ENCODE results near the gene DNAH17.

The DNAH17 gene

GRCh38 chr17:78524870-78525510 is 52.2 kb downstream of the DNAH17 start:
- no peak for ATAC-seq
- TF ChIP-seq CSDC2 (CRISPR knock-in tag; IDR thresholded peaks at IDR 0.05), result no peak
- no peak for TF ChIP-seq ZNF70 (CRISPR knock-in tag; IDR thresholded peaks at IDR 0.05)
- TF ChIP-seq ZC3H10 (CRISPR knock-in tag; IDR thresholded peaks at IDR 0.05), result no peak
- no peak for TF ChIP-seq ZNF565 (CRISPR knock-in tag; conservative IDR thresholded peaks at IDR 0.05; ENCODE audit: low read depth)
- no peak for TF ChIP-seq TCF4 (CRISPR knock-in tag; IDR thresholded peaks at IDR 0.05; ENCODE audit: borderline replicate concordance)
- no peak for TF ChIP-seq ESRRG (CRISPR knock-in tag; IDR thresholded peaks at IDR 0.05)
- no peak for TF ChIP-seq OSR1 (CRISPR knock-in tag; IDR thresholded peaks at IDR 0.05)
- TF ChIP-seq GLIS3 (CRISPR knock-in tag; IDR thresholded peaks at IDR 0.05), result no peak
- TF ChIP-seq TSHZ2 (CRISPR knock-in tag; IDR thresholded peaks at IDR 0.05), result no peak
- TF ChIP-seq TOX (CRISPR knock-in tag; IDR thresholded peaks at IDR 0.05; ENCODE audit: borderline replicate concordance), result no peak
- TF ChIP-seq RARB (CRISPR knock-in tag; IDR thresholded peaks at IDR 0.05), result no peak
- no peak for TF ChIP-seq ARNTL (CRISPR knock-in tag; IDR thresholded peaks at IDR 0.05; ENCODE audit: borderline replicate concordance, low read depth)
- no peak for TF ChIP-seq SNAI2 (CRISPR knock-in tag; IDR thresholded peaks at IDR 0.05)
- TF ChIP-seq ZNF8 (CRISPR knock-in tag; IDR thresholded peaks at IDR 0.05), result no peak
- TF ChIP-seq, protein P1, sequence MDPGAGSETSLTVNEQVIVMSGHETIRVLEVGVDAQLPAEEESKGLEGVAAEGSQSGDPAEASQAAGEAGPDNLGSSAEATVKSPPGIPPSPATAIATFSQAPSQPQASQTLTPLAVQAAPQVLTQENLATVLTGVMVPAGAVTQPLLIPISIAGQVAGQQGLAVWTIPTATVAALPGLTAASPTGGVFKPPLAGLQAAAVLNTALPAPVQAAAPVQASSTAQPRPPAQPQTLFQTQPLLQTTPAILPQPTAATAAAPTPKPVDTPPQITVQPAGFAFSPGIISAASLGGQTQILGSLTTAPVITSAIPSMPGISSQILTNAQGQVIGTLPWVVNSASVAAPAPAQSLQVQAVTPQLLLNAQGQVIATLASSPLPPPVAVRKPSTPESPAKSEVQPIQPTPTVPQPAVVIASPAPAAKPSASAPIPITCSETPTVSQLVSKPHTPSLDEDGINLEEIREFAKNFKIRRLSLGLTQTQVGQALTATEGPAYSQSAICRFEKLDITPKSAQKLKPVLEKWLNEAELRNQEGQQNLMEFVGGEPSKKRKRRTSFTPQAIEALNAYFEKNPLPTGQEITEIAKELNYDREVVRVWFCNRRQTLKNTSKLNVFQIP (CRISPR knock-in tag; IDR thresholded peaks at IDR 0.05; ENCODE audit: borderline replicate concordance, low read depth), result no peak
- no peak for TF ChIP-seq PATZ1 (CRISPR knock-in tag; IDR thresholded peaks at IDR 0.05; ENCODE audit: borderline replicate concordance)

DNA sequence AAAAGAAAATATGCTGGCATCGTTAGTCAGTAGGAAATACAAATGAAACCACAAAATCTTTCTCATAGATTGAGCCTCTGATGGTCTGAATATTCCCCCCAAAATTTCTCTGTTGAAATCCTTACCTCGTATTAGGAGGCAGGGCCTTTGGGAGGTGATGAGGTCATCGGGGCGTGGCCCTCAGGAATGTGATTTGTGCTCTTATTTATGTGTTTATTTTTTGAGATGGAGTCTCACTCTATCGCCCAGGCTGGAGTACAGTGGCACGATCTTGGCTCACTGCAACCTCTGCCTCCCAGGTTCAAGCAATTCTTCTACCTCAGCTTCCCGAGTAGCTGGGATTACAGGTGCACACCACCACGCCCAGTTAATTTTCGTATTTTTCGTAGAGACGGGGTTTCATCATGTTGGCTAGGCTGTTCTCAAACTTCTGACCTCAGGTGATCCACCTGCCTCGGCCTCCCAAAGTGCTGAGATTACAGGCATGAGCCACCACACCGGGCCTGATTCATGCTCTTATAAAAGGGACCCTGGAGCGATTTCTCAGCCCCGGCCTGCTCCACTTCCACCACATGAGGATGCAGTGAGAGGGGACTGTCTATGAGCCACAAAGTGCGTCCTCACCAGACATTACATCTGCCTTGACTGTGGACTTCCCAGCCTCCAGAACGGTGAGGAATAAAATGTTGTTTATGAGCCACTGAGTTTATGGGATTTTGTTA is 53.1 kb downstream of the DNAH17 start:
- ATAC-seq, result no peak

DNA sequence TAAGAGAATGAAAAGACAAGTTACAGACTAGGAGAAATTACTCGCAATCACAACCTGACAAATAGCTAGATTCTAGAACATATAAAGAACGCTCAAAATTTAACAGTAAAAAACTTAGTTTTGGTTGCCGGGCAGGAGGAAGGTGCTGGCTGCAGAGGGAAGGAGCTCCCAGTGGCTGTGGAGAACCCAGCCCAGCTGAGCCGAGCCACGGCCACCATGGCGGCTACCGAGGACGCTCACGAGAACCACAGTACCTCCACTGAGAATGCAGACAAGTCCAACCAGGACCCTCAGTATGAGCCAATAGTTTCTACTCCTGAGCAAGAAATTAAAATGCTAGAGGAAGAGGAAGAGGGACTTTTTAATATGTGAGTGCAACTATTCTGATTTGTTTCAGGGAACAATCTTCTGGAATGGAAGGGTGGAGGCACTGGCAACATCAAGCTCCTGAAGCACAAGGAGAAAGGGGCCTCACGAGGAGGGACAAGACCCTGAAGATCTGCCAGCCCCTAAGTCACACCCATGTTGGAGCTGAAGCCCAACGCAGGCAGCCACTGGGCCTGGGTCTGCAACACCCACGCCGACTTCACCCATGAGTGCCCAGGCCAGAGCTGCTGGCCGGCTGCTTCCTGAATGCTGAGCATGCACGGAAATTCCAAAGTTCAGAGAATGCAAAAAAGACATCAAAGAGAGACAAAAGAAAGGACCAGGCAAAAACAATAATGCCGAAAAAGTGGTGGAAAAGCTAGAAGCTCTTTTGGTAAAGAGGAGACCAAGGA is 55.0 kb downstream of the DNAH17 start:
- no peak for ATAC-seq
- TF ChIP-seq ISL1 (CRISPR knock-in tag; IDR thresholded peaks at IDR 0.05), result no peak
- TF ChIP-seq TCF4 (CRISPR knock-in tag; IDR thresholded peaks at IDR 0.05; ENCODE audit: borderline replicate concordance), result no peak
- TF ChIP-seq, protein P2, sequence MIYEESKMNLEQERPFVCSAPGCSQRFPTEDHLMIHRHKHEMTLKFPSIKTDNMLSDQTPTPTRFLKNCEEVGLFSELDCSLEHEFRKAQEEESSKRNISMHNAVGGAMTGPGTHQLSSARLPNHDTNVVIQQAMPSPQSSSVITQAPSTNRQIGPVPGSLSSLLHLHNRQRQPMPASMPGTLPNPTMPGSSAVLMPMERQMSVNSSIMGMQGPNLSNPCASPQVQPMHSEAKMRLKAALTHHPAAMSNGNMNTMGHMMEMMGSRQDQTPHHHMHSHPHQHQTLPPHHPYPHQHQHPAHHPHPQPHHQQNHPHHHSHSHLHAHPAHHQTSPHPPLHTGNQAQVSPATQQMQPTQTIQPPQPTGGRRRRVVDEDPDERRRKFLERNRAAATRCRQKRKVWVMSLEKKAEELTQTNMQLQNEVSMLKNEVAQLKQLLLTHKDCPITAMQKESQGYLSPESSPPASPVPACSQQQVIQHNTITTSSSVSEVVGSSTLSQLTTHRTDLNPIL (CRISPR knock-in tag; IDR thresholded peaks at IDR 0.05; ENCODE audit: low read depth), result no peak
- no peak for TF ChIP-seq ARNTL (CRISPR knock-in tag; IDR thresholded peaks at IDR 0.05; ENCODE audit: borderline replicate concordance, low read depth)
- TF ChIP-seq TSHZ2 (CRISPR knock-in tag; IDR thresholded peaks at IDR 0.05), result no peak
- TF ChIP-seq SNAI2 (CRISPR knock-in tag; IDR thresholded peaks at IDR 0.05), result no peak

More for the DNA sequence above, 53.1 kb downstream of the DNAH17 start:
- TF ChIP-seq ARNTL (CRISPR knock-in tag; IDR thresholded peaks at IDR 0.05; ENCODE audit: borderline replicate concordance, low read depth) (no peak), ZNF8 (CRISPR knock-in tag; IDR thresholded peaks at IDR 0.05) (no peak), ZFP3 (CRISPR knock-in tag; IDR thresholded peaks at IDR 0.05) (no peak), RARB (CRISPR knock-in tag; IDR thresholded peaks at IDR 0.05) (no peak), BACH2 (CRISPR knock-in tag; IDR thresholded peaks at IDR 0.05; ENCODE audit: borderline replicate concordance) (no peak), ZNF70 (CRISPR knock-in tag; IDR thresholded peaks at IDR 0.05) (no peak), ZNF565 (CRISPR knock-in tag; conservative IDR thresholded peaks at IDR 0.05; ENCODE audit: low read depth) (no peak)
- TF ChIP-seq, protein P1 (CRISPR knock-in tag; IDR thresholded peaks at IDR 0.05; ENCODE audit: borderline replicate concordance, low read depth), result no peak

Data from SK-N-SH treated with all-trans-retinoic acid at 6 μM for 48 hours (cell line).